Activated gamma-delta T cell (primary cell): Measurements from ENCODE around the gene SIX5.

Source experiments
- DNase-seq: peaks from one replicate; lab custom pipeline; 2025; lab: John Stamatoyannopoulos, UW

The SIX5 gene

DNA sequence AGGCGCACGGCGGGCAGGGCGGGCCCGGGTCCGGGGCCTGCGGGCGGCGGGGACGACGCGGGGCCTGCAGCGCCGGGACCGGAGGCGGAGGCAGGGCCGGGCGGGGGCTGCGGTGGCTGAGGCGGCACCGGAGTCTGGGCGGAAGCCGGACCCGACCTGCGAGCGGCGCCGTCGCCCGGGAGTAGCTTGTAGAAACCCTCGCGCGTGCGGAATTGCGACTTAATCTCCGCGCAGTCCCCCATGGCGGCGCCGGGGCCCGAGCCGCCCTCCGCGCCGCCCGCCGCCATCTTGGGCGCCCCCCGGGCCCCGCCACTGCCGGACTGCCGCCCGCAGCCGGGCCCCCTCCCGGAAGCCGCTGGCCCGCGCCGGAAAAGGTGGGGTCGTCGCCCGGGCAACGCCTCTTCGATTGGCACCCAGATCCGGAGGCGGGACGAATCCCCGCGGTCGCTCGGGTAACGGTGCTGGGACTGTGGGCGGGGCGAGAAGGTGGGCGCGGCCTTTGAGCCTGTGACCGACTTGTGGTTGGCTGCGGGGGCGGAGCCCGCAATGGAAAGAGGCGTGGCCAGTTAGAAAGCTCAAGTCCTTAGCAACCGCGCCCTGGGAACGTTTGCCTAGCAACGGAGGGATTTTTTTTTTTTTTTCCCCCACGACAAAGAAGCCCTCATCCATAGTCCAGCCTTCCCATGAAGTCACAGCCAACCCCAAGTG is 23.6 kb upstream of the SIX5 start, which contains the start of gene DMWD:
TSS of gene DMWD (minus strand) at position 376 of the 708 bp plus-strand sequence. CDS start at position 287, 89 bp downstream.
- peak; percentile 99 for DNase-seq

DNA sequence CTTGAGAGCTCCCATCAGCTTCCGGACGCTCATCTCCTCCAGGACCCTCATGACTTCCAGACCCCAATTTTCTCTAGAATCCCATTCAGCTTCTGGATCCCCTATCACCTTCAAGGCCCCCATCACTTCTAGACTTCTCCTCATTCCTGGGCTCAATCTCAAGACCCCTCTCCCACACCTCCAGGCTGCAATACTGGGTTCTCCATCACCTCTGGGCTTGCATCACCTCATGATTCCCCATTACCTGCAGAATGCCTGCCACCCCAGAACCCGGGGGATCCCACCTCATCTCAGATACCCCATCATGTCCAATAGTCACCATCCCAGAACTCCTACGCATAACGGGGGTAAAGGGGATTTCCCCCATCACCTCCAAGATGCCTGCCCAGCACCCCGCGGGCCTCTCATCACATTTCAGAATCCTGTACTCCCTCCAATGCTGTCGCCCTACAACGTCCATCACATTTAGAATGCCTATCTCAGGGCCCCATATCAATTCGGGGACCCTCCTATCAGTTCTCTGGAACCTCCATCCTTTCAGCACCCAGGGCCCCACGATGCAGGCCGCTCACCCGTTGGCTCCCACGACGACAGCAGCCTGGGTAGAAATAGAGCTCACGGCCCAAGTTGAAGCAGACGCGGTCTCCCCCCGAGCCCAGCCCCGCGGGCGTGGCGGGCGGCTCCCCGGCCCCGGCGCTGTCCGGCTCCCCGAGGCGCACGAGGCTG is 22.9 kb upstream of the SIX5 start:
- DNase-seq = no peak

DNA sequence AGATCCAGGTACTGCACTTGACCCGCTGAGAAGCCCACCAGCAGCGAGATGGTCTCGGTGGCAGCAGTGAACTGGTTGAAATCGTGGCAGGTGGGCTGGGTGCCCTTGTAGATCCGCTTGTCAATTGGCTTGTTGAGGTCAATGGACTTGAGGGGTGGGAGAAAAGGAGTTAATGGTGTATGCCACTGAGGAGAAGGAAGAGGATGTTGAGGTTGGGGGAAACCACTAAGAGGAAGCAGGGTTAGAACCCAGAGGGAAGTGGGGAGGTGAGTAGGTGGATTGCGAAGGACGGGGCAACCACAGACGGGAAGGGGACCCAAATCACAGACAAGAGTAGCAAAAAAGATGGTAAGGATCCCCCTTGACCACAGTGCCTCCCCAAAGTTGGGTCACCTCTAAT is 21.9 kb upstream of the SIX5 start:
- no peak for DNase-seq

DNA sequence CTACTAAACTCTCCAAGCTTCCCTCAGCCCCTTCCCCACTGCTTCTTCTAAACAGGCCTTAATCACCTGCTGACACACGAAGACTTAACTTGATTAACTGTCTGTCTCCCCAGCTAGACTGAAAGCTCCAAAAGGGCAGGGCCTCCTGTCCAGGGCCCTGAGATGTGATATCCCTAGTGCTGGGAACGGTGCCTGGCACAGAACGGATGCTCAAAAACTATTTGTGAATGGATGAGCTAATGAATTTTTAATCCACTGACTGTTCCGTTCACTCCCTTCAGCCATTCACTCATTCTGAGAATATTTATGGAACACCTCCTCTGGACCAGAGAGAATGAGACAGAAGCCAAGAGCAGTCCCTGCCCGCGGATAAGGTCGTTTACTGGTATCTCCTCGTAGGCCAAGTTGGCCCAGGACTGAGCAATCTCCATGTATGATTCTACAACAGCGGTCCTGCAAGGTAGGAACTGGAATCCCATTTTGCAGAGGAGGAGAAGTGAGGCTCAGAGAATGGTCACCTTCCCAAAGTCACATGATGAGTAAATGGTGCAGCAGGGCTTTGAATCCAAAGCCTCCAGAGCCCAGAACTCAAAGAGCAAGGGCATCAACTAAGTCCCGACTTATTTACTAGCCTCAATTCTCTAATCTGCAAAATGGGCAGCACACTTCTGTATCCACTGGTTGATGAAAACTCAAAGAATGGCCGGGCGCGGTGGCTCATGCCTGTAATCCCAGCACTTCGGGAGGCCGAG is 20.2 kb upstream of the SIX5 start:
- no peak for DNase-seq

DNA sequence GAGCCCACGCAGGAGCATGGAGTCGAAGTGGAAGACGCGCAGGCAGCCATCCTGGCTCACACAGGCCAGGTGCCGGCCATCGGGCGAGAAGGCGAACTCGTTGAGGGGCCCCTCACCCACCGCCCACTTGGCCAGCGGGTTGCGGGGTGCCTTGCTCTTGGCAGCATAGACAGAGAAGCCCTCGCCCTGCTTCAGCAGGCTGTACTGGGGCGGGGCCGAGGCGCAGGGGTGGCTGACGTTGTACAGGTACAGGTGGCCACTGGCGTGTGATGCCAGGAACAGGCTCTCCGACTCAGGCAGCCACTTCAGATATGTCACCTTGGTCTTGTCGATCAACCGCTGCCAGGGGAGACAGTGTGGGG is 17.5 kb upstream of the SIX5 start:
- DNase-seq = no peak

DNA sequence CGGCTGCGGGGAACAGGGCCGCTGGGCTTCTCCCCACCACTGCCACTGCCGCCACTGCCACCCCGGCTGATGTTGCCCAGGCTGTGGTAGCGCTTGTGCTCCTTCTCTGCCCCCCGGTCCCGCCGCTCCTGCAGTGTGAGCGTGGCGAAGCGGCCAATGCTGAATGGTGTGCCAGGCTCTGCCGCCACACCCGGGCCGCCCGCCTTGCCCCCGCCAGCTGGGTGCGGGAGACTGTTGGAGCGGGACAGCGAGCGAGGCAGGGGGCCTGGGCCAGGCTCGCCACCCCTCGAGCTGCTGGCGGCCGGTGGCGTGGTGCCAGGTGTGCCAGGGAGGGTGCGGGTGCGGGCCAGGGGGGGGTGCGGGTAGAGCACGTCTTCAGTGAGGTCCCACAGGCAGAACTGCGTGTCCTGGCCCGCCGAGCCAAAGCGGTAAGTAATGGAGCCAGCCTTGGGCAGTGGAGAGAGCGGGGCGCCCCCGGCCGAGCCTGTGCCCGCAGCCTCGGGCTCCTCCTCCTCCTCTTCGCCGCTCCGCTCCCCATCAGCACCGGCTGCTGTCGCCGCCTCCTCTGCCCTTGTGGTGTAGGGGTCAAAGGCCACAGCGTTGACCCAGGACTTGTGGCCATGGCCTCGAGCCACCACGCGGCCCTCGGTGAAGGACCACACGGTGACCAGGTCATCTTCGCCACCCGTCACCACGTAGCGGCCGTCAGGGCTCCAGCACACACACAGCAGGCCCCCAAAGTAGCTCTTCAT is 16.9 kb upstream of the SIX5 start:
- DNase-seq = no peak

DNA sequence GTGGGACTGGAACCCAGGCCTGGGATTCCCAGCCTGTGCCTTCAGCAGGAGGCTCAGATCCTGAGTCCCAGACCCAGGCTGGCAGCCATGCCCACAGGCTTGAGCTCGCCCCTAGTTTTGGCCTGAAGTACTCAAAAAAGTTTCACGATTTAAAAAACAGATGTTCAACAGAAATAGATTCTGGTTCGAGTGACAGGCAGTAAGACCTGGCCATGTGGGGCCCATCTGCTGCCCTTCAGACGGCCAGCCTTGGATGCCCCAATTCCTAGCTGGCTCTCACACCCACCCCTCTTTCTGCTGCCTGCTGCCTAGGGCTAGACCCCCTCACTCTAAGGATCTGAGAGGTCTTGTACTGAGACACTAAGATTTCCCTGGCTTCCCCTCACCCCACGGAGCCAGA is 16.0 kb upstream of the SIX5 start:
- no peak for DNase-seq

DNA sequence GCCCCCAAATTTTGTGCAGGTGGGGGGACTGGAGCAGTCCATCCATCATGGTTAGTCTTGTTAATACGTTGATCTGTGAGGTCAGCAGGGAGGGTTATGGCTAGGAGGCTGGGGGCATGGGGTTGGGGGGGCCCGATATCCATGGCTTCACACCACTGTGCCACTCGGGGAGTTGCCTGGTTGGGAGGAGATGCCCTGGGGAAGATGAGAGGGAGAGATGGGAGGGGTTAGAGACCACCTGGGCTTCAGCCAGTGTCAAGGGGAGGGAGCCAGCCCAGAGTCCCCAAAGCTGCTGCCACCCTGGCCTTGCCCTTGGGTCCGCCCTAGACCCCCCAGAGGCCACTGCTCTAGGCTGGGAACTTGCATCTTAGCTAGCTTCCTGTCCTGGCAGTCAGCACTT is 15.0 kb upstream of the SIX5 start:
- no peak for DNase-seq

DNA sequence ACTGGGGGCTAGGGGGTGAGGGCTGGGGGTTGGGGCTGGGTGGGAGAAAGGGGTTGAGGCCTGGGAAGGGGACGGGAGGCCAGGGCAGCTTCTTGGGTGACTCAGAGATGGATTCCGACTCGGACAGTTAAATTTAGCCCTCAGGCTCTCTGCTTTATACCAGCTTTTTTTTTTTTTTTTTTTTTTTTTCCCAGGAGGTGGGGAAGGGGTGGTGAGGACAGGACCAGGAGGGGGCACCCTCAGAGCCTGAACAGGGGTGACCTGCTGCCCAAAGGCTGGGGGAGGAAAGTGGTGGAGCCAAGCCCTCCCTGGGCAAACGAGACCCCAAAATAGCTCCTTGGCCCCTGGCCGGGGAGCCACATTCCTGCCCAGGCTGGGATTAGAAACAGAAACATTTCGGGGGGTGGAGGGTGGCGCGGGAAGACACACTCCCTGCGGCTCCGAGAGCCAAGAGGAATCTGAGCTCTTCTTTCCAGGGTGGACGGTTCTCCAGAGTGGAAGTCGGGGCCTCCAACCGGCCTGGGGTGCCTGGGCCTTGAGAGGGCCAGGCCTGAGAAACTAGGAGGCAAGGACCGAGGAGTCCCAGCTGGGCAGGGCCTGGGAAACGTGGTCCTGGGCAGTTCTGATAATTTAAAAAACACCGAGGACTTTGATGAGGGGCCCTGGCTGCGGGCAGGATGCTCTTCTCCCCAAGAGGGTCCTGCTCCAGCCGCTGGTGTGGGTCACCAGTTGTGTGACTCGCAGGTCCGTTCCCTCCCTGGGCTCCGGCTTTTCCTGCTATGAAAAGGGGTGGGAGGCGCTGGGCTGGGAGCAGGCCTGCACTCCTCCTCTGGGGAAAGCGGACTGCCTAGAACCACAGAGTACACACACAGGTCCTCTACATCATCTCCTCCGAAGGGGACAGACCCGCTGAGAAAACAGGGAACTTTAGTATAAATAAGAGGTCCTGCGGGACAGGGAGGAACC is 14.1 kb upstream of the SIX5 start:
- DNase-seq = no peak

DNA sequence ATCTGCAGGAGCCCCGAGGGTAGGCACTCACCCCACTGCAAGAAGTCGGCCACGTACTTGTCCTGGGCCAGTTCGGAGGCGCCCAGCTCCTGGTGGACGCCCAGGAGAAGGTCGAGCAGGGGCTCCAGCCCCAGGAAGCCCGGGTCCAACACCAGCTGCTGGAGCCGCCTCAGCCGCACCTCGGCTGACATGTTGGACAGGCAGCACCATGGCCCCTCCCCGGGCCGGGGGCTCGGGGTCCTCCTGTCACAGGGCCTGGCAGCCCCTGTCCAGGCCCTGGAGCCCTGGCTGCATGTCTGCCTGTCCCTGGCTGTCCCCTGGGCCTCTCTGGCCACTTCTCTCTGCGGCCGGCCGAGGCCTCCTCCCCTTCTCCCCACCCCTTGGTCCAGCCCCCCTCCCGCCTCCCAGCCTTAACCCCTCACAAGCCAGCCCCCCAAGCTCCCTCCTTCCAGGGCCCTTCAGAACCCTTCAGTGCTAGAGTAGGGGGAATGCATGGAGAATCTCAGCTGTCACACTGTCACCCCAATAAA is 13.2 kb upstream of the SIX5 start, which contains the start of gene DMPK:
TSS of gene DMPK (minus strand) at position 329 of the 530 bp plus-strand sequence. CDS start at position 191, 138 bp downstream.
- no peak for DNase-seq

DNA sequence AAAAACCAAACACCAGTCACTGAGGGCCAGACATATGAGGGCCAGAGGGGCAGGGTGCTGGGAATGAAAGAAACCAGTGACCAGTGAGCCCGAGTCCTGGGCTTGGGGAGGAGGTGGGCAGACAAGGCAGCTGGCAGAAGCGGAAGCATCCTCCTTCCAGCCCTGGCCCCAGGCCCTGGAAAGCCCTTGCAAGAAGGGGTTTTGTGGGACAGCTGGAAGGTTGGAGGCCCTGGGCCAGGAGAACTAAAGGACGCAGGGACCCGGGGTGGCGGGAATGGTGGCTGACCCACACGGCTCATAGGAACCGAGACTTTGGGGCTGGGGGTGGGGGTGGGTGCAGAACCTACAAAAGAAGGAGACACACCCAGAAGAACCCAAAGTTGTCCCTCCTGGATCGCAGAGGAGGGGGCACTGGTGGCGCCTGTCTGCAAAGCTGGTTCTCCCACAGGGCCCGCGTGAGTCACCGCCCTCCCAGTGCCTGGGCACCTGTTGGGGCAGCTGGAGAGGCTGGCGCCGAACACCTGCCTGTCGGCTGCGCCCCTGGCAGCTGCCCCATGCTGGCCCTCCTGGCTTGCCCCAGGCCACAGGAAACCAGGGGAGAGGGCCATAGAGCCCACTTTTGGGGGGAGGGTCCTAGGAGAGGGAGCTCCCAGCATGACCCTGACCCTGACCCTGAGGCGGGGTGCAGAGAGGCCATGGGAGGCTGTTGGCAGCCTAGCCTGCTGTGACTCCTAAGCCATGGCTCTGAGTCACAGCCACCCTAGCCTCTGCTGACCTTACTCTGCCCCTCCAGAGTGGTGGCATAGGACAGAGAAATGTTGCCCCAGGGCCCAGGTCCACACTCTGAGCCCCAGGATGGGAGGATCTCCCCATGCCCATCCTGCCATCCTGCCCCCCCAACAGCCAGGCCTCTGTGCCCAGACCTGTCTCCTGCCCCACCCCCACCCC is 12.4 kb upstream of the SIX5 start:
- no peak for DNase-seq

DNA sequence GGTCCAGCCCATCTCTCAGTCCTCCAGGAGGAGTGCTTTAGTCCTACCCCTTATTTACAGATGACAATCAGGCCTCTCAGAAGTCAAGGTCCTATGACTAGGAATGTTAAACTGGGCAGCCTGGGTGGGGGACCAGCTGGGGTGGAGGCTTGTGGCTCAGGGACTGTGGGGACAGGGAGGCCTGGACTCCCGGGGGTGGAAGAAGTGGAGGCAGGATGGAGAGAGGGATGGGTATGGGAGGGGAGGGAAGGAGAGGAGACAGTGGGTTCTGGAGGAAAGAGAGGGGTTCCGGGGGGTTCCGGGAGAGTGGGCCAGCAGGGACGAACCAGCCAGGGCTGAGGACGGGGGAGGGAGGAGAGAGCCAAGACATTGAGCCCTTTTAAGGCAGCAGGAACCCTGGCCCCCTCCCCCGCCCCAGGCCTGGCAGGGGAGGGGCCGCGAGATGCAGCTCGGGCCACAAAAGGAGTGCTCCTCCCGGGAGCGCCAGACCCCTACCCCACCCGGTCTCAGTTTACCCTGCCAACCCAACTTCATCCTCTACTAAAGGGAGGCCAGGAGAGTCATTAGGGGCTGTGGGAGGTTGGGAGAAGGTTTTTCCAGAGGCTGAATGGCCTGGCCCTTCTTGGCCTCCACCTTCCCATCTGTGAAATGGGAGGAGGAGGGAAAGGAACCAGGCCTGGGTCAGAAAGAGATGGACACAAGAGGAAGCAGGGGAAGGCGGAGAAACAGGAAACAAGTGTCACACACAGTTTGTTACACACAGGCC is 11.6 kb upstream of the SIX5 start:
- no peak for DNase-seq

DNA sequence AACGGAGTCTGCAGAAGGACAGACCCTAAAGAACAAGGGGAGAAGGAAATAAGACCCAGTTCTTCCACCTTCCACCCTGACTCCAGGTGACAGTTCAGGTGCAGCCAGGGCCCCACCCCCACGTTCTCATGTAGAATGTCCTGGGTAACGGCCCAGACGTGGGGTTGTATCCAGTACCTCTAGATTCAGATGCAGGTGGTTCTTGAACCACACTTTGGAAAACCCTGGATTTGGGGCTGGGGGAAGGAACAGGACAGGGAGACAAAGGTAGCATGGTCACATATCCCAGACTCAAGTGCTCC is 11.0 kb upstream of the SIX5 start:
- no peak for DNase-seq

DNA sequence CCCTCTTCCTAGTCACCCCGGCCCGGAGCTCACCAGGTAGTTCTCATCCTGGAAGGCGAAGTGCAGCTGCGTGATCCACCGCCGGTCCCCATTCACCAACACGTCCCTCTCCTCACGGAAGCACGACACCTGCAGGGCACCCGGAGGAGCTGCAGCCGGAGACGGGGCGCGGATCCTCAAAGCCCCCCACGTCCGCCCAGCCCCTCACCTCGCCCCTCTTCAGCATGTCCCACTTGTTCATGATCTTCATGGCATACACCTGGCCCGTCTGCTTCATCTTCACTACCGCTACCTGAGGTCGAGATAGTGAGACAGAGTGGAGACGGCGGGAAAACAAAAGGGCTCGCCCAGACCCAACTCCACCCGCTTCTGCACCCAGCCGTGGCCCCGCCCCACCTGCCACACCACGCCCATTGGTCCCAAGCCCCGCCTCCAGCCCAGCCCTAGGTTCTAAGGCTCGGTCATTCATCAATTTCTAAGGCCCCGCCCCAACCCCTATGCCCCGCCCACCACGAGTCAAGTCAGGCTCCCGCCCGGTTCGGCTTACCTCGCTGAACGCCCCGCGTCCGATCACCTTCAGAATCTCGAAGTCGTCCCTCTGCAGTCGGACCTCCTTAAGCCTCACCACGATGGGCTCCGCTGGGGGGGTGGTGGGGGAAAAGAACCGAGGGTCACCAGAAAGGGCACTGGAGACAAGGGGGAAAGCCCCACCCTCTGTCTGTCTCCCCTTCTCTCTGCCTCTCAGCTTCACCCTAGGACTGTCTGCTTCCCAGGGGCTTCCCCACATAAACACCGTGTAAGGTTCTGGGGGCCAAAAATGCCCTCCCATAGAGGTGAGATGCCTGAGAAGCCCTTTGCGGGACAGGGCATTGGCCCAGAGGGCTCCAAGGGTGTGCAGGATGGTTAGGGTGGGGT is 10.4 kb upstream of the SIX5 start:
- DNase-seq = peak; percentile 64

DNA sequence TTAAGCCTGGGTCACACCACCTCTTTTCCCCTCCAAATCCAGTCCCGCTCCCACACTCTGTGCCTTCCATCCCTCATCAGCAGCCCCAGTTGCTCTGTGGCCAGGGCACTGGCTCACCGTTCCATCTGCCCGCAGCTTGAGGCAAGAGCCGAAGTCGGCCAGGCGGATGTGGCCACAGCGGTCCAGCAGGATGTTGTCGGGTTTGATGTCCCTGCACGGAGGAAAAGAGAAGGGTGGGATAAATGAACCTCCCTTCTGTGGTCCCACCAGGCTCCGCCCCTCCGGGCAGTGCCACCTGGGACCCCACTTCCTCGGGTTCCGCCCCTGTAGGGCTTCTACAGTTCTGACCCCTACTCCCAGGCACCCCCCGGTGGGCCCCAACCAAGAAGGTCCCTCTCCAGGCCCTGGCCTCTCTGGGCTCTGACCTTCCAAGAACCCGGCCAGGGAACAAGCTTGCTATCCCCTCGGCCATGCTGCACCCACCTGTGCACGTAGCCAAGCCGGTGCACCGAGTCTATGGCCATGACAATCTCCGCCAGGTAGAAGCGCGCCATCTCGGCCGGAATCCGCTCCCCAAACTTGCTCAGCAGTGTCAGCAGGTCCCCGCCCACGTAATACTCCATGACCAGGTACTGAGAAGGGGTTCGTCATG is 9.1 kb upstream of the SIX5 start:
- DNase-seq = no peak

DNA sequence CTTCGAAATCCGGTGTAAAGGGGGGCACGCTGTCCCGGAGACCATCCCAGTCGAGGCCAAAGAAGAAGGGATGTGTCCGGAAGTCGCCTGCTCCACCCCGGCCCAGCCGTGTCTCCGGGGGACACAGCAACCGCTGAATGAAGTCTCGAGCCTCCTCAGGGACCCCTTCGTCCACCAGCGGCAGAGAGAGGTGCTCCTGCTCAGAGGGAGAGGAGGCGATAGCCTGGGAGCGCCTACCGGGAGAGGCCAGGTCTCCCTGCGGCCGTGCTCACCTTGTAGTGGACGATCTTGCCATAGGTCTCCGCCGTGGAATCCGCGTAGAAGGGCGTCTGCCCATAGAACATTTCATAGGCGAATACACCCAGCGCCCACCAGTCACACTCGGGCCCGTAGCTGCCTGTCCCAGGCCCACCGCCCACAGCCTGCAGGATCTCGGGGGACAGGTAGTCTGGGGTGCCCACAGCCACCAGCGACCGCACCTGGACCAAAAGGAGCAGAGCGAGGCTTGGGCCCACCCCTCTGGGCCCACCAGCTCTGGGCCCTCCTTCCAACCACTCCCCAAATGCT is 8.4 kb upstream of the SIX5 start:
- DNase-seq = no peak

DNA sequence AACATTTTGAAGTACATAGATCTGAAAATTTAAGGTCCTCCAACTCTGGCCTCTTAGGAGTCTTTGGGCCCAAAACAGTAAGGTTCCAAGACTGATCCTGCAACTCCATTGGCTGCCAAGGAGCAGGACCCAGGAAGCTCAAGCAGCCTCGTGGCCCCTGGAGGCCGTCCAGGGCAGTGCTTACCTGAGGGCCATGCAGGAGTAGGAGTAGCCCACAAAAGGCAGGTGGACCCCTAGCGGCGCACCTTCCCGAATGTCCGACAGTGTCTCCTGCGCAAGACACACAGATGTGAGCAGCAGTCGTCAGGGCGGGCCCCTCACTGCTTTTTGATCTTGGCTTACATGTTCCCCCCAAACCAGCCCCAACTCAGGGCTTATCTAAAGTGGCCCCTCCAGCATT is 5.7 kb upstream of the SIX5 start:
- DNase-seq = no peak
